ENCODE measurements around the gene EHMT1.
"Not testable (repeated sequence)": the region's sequence is repeated elsewhere in the genome, so short reads cannot be mapped to it uniquely, and the experiment has no call there.

EHMT1 gene

GRCh38 chr9:137804908-137805630, 186.3 kb downstream of the EHMT1 start:
- no peak for DNase-seq (ENCODE audit: low read depth in 2 of 2)

DNA sequence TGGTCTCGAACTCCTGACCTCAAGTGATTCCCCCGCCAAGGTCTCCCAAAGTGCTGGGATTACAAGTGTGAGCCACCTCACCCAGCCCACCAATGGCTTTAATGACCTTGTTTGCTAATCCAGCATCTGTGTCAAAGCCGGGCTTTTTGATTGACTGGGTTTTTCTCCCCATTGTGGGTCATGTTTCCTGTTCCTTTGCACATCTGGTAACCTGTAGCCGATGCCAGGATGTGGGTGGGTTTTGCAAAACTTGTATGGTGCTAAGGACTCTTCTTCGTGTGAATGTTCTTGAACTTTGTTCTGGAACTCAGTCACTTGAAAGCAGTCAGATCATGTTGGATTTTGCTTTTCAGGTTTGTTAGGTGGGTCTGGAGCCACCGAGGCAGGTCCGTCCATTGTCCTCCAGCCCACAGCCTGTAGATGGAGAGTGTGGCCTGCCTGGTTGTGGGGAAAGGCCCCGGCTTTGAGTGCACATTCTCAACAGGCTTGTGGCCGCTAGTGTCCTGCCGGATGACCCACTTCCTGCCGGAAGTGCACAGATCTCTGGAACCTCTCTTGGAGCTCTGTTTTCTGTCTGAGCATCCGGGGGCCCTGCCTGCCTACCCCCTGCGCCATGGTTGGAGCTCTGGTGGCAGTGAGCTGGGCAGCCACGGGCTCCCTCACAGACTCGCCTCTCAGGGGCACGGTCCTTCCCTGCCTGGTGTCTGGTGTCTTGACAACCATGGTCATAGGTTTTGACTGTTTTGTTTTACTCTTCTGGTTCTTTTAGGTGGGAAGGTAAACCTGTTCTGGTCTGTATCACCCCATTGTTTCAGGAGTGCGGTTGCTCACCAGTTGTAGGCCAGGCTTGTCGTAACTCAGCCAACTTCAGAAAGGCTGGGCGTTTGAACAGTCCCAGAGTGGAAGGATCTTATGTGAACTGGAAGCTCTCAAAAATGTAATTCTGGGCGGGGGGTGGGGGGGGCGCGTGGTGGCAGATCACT, 189.2 kb downstream of the EHMT1 start:
- DNase-seq (ENCODE audit: low read depth in 2 of 2) = no peak

DNA sequence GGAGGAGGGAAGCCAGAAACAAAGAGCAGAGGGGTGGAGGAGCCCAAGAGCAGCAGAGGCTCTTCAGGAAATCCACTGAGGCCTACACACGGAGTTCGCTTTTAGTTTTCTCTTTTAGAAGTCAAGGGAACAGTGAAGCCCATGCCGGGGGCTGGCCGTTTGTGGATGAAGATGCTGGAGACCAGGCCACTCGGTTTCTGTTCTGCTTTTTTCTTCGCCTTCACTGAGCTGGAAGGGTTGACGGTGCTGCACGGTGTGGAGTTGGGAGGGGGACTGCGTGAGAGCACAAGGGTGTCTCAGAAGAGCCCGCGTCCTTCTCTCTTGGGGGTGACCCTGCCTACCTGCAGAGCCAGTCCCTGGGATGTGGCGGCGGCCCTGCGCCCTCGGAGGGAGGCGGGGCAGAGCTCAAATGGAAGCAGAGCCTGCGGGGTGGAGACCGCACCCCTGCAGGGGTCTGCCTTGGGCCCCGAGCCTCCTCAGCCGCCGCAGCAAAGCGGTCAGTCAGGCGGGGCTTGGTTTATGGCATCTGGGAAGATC, 190.3 kb downstream of the EHMT1 start:
- no peak for DNase-seq (ENCODE audit: low read depth in 2 of 2)

DNA sequence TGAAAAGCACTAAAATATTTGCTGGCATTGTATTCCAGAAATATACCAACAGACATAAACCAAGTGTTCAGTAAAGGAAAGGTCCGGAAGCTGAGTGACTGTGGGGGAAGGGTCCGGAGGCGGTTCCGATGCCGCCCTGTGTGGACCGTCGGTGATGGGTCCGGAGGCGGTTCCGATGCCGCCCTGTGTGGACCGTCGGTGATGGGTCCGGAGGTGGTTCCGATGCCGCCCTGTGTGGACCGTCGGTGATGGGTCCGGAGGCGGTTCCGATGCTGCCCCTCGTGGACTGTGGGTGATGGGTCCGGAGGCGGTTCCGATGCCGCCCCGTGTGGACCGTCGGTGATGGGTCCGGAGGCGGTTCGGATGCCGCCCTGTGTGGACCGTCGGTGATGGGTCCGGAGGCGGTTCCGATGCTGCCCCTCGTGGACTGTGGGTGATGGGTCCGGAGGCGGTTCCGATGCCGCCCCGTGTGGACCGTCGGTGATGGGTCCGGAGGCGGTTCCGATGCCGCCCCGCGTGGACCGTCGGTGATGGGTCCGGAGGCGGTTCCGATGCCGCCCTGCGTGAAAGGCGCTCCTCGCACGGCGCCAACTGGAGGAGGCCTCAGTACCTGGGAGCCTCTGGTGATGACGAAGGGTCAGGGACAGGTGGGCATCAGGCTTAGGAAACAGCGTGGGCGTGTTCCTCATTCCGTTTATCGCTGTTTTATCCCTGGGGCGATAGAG, 191.1 kb downstream of the EHMT1 start:
- not testable (repeated sequence) for DNase-seq (ENCODE audit: low read depth in 2 of 2)

DNA sequence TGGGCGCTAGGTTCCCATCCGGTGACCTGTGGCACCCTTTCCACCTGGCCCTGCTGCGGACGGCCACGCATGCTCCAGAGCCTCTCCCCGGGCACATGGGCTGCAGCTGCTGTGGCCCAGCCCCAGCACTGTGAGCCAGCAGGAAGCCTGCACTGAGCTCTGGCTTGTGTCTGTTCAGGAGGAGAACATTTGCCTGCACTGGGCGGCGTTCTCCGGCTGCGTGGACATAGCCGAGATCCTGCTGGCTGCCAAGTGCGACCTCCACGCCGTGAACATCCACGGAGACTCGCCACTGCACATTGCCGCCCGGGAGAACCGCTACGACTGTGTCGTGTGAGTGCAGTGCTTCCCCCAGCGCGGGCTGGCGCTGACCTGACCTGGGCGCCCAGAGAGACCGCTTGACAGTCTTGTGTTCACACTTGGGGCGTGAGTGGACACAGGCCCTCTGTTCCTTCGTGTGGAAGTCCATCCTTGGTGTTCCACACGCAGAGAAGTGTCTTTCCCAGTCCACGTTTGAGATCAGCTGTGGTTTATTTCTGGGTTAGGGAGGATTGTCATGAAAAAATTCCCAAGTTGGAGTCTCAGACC, 192.6 kb downstream of the EHMT1 start:
- no peak for DNase-seq (ENCODE audit: low read depth in 2 of 2)

DNA sequence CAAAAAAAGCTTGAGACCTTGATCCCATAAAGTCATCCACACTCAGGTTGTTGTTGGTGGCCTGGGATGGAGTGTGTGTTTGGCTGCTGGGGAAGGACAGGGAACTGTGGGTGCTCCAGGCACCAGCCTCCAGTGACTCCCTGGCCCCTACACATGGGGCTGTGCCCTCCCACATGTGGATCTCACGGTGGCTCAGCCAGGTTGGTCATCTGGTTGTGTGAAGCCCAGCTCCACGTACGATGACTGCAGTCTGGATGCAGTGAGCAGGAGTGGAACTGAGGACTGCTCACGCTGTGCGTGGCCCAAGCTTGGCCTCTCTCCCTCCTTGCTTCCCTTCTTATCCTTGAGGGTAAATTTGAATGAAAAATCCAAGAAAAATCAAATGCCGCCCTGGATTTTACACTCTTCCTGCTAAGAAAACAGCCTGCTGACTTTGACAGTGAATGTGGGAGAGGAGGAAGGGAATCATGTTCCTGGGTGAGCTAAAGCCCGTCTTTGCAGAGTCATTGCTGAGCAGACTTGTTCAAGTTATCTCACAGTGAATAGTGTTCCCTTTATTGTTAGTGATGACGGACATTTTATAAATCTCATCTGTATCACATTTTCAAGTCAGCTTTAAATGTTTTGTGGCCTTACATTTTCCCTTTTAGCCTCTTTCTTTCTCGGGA, 193.7 kb downstream of the EHMT1 start:
- DNase-seq (ENCODE audit: low read depth in 2 of 2) = no peak

- DNase-seq (ENCODE audit: low read depth in 2 of 2) = no peak
Measured at GRCh38 chr9:137813167-137813566, 194.4 kb downstream of the EHMT1 start.

DNA sequence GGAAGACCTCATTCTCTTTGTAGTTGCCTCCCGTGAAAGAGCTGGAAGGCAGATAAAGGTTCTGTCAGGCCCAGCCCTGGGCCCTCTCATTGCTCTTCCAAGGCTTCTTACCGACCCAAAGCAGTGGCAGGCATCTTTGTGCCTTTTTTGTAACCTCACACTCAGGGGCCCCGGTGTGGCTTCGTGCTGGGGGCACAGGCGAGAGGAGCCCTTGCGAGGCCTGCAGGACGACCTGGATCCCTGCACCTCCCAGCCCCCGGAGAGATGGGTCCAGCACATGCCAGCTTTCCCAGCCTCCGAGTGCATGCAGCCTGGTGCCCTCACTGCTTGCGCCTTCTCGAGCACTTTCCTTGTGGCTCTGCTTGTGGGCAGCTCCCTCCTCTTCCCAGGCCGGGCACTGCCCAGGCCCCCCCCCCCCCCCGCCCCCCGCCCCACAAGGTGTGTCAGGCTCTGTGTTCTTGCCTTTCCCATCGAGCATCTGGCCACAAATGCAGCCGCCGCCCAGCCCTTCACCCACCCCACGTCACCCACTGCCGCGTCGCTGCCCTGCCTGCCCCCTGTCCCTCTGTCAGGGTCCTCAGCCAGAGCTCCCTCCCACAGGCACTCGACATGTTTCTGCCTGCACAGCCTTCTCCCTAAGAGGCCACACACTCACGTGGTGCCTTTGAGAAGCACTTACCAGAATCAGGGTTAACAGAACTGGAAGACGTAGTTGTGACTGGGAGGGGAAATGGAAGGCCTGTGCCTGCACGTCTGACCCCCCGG, 195.0 kb downstream of the EHMT1 start:
- no peak for DNase-seq (ENCODE audit: low read depth in 2 of 2)

DNA sequence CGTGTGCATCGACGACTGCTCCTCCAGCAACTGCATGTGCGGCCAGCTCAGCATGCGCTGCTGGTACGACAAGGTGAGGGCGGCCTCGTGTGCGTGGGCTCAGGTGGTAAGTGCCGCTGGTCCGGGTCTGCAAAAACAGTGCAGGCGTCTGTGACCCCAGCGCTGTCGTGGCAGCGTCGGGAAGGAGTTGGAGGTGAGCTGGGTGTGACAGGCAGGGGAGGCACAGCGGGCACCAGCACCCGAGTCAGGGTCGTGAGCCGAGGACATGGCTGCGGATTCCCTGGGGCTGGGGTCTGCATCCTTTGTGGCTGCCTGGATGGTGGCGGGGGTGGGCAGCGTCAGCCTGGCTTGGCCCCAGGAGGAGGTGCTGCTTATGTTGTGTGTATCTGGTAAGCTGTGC, 195.6 kb downstream of the EHMT1 start:
- no peak for DNase-seq (ENCODE audit: low read depth in 2 of 2)

- DNase-seq (ENCODE audit: low read depth in 2 of 2) = no peak
Measured at GRCh38 chr9:137814841-137815240, 196.0 kb downstream of the EHMT1 start.

DNA sequence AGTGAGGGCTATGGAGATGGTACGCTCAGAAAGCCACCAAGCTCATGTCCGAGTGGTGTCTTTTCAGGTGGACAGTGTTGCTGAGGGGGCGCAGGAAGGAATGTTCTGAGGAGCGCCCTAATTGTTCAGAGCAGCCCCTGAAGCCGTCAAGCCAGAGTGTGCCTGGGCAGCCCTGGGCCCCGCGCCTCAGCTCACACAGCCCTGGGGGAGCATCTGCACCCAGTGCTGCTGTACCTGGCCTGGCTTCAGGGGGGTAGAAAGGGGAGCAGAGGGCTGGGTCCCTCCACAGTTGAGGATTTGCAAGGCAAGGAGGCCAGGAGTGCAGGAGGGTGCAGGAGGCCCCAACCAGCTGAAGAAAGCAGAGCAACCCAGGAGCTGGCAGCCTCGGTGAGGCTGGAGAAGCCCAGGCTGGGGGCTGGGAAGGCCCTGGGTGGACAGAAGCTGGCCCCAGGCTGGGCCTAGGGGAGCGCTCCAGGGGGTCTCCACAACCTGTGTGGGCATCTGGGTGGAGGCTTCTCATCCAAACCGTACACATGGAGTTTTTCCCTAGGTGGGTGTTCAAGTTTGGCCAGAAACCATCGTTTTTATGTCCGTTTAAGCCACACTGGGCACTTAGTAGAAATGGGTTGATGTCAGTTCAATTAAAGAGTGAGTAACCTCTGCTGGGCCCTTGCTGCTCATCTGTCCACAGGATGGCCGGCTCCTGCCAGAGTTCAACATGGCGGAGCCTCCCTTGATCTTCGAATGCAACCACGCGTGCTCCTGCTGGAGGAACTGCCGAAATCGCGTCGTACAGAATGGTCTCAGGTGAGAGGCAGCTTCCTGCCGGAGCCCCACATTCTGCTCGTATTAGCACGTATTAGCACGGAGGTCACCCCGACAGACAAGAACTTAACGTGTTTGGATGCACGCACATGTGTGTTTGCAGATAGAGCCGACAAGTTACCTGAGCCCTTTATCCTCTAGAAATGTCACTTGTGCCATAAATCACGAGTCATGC, 196.8 kb downstream of the EHMT1 start:
- no peak for DNase-seq (ENCODE audit: low read depth in 2 of 2)

DNA sequence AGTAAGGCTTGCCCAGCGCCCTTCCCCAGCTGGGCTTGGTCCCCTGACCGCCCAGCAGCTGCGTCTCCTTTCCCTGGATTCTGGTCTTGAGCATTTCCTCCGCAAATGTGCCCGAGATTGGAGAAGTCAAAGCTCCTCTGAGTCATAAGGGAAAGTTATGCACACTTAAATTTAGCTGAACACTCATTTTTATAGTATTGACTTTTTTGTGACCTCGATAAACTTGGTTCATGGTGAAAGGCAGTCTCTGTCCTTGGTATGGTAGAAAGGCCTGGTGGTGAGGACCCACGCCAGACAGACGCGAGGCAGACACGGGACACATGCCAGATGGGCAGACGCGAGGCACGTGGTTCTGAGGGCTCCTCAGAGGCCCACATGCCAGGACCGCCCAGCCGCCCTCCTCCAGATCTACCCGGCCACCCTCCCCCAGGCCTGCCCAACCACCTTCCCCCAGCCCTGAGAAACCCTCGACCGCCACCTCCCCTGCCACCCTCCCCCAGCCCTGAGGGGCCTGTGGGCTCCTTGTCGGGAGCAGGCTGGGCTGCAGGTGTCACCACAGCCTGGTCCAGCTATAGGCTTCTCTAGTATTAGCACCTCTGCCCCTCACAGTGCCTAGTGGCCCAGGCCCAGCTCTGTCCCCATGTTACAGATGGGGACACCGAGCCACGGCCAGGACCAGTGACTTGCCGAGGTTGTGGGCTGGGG, 197.9 kb downstream of the EHMT1 start:
- no peak for DNase-seq (ENCODE audit: low read depth in 2 of 2)

DNA sequence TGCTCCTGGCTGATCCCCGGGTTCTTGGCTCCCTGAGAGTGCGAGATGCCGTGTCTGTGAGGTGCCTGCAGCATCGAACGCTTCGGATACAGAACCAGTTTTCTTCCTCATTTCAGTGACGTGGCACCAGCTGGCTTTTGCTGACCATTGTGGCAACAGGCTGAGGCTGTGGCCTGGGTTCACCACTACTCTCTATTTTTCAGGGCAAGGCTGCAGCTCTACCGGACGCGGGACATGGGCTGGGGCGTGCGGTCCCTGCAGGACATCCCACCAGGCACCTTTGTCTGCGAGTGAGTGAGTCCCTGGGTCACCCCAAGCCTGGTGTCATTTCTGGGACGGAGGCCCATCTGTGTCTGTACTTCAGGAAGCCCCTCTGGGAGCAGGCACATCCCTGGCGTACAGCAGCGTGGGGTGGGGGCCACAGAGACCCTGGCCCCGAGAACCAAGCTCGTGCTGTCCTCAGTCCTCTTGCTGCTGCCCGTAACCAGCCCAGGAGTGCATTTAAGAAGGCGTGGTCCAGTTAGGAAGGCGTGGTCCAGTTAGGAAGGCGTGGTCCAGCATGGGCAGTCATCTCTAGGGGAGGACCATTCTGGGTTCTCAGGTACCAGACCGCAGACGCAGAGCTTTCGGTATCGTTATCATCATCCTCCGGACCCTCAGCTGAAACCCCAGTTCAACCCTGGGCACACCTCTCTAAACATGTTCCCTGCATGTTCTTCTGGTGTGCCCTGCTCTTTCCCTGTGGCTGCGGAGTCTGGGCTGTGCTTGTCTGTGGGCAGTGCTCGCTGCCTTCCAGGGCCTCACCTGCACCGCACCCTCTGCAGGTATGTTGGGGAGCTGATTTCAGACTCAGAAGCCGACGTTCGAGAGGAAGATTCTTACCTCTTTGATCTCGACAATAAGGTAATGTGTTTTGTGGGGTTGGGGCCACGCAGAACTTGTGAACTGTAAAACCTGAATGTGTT, 198.7 kb downstream of the EHMT1 start:
- no peak for DNase-seq (ENCODE audit: low read depth in 2 of 2)

GRCh38 chr9:137818286-137818685, 199.5 kb downstream of the EHMT1 start:
- no peak for DNase-seq (ENCODE audit: low read depth in 2 of 2)

GRCh38 chr9:137820161-137820855, 201.5 kb downstream of the EHMT1 start:
- DNase-seq (ENCODE audit: low read depth in 2 of 2) = no peak

DNA sequence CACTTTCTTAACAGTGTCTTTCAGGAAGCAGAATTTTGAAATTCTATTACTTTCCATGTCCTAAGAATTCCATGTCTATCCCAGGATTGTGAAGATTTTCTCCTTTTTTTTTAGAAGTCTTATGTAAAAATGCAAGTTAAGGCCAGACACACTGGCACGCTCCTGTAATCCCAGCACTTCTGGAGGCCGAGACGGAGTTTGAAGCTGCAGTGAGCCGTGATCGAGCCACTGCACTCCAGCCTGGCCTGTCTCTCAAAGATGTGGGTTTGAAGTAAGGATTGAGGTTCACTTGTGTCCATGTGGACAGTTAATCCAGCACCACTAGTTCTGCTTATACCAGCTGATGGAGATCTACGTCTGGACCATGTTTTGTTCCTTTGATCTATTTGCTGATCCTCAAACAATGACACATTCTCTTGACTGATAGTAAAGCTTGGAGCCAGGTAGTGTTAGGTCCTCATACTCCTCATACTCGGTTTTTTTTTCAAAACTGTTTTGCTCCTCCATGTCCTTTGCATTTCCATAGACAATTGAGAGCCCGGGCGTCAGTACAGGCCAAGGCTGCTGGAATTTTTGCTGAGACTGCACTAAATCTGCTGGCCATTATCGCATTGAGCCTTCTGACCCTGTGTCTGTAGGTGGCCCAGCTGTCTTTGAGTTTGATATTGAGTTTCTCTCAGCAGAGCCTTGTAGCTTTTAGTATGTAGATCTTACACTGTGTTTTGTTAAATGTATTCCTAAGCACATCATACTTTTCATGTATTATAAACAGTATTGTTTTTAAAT, 205.4 kb downstream of the EHMT1 start:
- no peak for DNase-seq (ENCODE audit: low read depth in 2 of 2)
